ENCODE measurements around the gene UBE3B.
"Not testable (repeated sequence)": the region's sequence is repeated elsewhere in the genome, so short reads cannot be mapped to it uniquely, and the experiment has no call there.

UBE3B gene

DNA sequence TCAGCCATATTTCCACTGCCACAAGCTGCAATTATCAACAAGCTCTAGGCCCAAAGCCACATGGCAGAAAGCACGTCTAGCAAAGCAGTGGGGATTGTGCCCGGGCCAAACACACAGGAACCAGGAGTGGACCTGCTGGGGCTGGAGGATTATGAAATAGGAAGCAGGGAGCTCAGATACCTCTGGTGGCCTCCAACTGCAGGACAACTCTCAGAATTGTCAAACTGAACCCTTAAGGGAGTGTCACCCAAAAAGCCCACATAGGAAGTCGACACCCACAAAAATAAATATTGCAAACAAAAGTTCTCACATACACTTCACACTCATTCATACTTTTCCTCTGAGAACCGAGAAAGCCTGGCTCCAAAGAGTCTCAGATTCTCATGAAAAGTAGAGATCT, 26.5 kb upstream of the UBE3B start:
- DNase-seq (ENCODE audit: low read depth, low spot score) = no peak

DNA sequence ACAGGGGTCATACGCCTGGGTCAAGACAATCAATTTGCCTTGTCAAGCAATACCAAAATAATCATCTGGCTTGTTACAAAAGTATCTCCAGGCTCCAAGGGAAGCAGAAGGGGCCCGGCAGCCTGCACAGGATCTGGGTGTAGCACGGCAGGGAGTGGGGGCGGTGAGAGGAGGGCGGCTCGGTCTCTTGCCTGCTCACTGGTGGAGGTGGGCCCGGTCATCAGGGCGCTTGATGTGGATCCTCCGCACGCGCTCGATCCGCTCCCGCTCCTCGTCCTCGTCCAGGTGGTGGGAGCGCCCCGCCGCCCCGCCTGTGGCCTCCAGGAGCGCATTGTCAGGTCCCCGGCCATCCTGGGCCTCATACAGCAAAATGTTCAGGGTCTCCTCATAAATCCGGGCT, 26.0 kb upstream of the UBE3B start:
- no peak for DNase-seq (ENCODE audit: low read depth, low spot score)

DNA sequence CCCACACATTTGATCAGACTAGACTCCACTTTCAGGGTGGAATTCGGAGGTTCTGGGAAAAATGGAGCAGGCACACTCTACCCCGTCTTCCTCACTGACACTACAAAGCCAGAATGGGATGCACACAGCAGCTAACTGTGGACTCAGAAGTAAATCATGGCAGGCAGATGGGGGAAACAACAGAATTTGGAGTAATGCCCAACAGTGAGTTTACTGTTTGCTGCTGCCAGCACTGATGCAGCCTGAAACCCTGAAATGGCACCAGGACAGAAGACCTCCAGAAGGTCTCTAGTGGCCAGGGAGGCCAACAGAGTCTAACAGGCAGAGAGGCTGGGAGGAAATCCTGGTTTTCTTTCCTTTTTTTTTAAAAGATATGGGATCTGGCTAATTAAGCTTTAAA, 24.9 kb upstream of the UBE3B start:
- no peak for DNase-seq (ENCODE audit: low read depth, low spot score)

- DNase-seq (ENCODE audit: low read depth, low spot score) = no peak
Observed at GRCh38 chr12:109455706-109456105, 21.7 kb upstream of the UBE3B start.

- no peak for DNase-seq (ENCODE audit: low read depth, low spot score)
Observed at GRCh38 chr12:109458086-109458485, 19.3 kb upstream of the UBE3B start.

DNA sequence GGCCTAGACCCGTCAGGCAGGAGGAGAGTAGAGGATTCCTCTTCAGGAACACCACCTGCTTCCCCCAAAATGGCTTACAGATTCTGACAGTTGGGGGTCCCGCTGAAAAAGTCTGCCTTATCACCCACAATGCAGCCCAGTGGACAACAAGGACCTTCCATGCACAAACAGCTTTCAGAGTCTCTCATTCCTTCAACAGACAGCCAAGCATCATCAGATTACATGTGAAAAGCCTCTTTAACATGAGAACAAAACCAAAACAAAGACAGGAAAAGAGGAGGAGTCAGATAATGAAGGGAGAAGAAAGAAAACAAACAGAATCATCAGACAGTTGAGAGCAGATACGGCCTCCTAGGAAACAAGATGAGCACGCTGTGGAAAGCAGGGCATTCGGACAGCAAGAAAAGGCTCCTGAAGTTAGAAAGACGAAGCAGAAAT, 18.6 kb upstream of the UBE3B start:
- DNase-seq (ENCODE audit: low read depth, low spot score) = no peak

- DNase-seq (ENCODE audit: low read depth, low spot score) = no peak
Observed at GRCh38 chr12:109459247-109459646, 18.2 kb upstream of the UBE3B start.

DNA sequence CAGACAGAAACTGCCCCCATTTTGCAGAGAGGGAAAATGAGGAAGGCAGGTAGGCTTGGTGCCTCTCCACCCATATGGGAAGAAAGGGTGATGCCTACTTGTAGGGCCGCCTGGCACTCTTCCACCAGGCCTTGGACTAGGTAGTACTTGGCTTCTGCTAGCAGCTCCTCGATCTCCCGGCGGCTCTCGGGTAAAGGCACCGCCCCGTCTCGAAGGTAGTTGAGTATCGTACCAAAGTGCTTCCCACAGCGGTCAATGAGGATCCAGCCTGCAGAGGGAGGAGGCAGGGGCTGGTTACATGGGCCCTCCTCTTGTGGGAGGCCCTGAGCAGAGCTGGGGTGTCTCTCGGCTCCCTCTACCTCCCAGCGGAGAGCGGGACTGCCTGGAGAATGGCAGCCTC, 16.9 kb upstream of the UBE3B start:
- no peak for DNase-seq (ENCODE audit: low read depth, low spot score)

GRCh38 chr12:109461049-109461845, 16.2 kb upstream of the UBE3B start:
- DNase-seq (ENCODE audit: low read depth, low spot score) = no peak

GRCh38 chr12:109461846-109462756, 15.3 kb upstream of the UBE3B start:
- DNase-seq (ENCODE audit: low read depth, low spot score) = no peak

- no peak for DNase-seq (ENCODE audit: low read depth, low spot score)
Observed at GRCh38 chr12:109462868-109463692, 14.4 kb upstream of the UBE3B start.

GRCh38 chr12:109463756-109464155, 13.7 kb upstream of the UBE3B start:
- no peak for DNase-seq (ENCODE audit: low read depth, low spot score)

GRCh38 chr12:109464642-109465351, 12.6 kb upstream of the UBE3B start:
- no peak for DNase-seq (ENCODE audit: low read depth, low spot score)

DNA sequence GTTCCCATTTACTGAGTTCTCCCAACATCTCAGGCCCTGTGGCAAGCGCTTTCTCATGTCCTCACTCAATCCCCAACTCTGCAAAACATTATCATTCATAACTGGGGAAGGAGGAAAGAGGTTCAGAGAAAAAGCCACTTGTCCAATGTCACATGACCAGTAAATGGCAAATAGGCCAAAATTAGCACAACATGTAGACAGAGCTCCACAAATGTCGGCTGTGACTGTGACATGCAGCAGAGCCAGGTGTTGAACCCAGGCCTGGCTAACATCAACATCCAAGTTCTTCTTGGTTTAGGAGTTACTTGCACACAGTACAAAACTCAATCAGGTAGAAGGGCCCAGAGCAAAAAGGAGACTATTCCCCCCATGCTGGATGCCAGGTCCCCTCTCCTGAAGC, 11.1 kb upstream of the UBE3B start:
- DNase-seq (ENCODE audit: low read depth, low spot score) = no peak

GRCh38 chr12:109466821-109467220, 10.6 kb upstream of the UBE3B start:
- DNase-seq (ENCODE audit: low read depth, low spot score) = no peak

DNA sequence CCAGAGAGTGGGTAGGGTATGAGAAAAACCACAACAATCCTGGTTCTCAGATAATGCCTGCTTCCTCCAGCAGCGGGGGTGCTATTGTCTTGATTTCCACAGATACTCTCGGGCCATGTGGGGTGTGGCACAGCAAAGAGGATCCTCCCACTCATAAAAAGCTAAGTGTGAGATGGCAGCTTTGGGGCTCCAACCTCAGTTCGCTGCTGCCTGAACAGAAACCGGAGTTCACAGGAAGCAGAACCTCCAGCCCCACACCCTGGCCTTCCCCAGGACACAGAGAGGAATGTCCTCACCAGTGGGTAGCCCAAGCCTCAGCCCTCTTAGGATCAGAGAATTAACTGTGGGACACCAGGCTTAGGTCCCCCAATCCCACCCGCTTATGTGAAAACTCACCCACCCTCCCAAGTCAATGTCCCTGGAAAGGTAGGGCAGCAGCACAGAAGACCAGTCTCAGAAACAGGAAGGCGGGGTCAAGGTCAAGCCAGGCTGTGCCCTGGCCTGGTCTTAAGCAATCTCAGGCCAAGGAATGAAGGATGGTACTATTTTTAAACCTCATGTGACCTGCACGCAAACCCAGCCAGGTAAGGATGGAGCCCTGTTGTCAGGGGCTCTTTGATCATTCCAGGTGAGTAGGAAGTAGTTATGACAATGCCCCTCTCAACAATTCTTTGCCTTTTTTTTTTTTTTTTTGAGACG, 9.3 kb upstream of the UBE3B start:
- no peak for DNase-seq (ENCODE audit: low read depth, low spot score)

DNA sequence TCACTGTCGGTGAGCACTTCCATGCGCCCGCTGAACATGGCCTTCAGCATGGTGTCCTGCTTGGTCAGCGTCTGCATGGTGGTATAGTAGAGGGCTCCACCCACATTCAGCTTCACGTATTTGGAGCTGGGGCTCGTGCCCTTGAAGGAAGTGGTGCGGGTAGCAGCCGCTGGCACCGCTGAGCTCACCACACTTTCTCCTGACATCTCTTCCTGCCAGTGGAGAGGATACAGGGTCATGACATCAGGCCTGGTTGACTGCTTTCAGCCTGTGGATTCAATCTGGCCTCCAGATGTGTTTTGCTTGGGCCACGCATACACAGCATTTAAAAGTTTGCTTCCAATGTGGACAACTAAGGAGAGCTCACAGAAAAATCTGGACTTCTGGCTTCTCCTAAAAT, 7.9 kb upstream of the UBE3B start:
- no peak for DNase-seq (ENCODE audit: low read depth, low spot score)

DNA sequence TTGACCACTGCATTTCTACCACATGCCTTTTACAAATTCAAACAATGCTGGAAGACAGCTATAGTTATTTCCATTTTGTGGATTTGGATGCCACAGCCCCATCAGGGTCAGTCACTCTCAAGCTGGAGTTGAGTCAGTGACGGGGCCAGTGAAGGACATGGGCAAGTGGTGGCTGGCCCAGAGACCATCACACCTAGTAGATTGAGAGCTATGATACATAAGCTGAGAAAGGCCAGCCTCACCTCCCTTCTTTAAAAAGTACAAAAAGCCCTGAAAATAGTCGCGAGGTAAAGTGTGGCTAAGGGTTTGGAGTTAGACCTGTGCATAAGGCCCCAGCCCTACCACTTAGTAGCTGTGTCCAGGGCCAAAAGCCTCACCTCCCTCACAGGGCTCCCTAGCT, 4.4 kb upstream of the UBE3B start:
- DNase-seq (ENCODE audit: low read depth, low spot score) = no peak

DNA sequence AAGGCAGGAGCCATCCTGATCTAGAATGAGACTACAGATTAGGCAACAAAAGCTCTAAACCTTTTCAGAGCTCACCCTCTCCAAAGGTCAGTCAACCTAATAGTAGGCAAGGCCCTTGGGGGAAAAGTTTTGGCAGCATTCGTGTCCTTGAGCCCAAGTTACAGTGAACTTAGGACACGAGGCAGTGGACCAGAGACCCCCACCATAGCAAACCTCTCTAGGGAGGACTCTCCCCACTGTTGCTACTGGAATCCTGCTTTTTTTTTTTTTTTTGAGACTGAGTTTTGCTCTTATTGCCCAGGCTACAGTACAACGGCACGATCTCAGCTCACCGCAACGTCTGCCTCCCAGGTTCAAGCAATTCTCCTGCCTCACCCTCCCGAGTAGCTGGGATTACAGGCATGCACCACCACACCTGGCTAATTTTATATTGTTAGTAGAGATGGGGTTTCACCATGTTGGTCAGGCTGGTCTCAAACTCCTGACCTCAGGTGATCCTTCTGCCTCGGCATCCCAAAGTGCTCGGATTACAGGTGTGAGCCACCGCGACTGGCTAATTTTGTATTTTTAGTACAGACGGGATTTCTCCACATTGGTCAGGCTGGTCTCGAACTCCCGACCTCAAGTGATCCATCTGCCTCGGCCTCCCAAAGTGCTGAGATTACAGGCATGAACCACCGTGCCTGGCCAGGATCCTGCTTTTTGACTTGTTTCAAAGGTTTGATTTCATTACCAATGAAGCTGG, 3.7 kb upstream of the UBE3B start:
- not testable (repeated sequence) for DNase-seq (ENCODE audit: low read depth, low spot score)

DNA sequence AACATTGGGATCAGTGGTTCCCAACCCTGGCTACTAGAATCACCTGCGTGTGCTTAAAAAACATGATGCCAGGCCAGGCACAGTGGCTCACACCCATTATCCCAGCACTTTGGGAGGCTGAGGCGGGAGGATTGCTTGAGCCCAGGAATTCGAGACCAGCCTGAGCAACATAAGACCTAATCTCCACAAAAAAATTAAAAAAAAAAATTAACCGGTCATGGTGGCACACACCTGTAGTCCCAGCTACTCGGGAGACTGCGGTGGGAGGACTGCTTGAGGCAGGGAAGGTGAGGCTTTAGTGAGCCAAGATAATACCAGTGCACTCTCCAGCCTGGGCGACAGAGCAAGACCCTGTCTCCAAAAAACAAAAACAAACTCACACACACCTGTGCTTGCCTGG, 2.3 kb upstream of the UBE3B start:
- no peak for DNase-seq (ENCODE audit: low read depth, low spot score)

Data from activated naive CD8-positive, alpha-beta T cell treated with anti-CD3 and anti-CD28 coated beads, Interleukin-2, amount 50 U/mL, for 16 hours (primary cell).